Measurements from ENCODE around the gene NFATC4.
"Not testable (repeated sequence)": the region's sequence is repeated elsewhere in the genome, so short reads cannot be mapped to it uniquely, and the experiment has no call there.

The NFATC4 gene

DNA sequence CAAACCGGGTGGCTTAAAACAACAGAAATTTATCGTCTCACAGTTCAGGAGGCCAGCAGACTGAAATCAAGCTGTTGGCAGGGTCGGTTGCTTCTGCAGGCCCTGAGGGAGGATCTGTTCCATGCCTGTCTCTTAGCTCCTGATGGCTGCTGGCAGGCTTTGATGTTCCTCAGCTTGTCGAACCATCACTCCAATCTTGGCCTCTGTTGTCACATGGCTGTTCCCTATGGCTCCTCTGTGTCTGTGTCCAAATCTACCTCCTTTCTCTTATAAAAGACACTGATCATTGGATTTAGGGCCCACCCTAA, 14.0 kb downstream of the NFATC4 start:
- H3K27ac ChIP-seq, result no peak overlapping the region
- DNase-seq (ENCODE audit: low read depth, low spot score), result no peak

DNA sequence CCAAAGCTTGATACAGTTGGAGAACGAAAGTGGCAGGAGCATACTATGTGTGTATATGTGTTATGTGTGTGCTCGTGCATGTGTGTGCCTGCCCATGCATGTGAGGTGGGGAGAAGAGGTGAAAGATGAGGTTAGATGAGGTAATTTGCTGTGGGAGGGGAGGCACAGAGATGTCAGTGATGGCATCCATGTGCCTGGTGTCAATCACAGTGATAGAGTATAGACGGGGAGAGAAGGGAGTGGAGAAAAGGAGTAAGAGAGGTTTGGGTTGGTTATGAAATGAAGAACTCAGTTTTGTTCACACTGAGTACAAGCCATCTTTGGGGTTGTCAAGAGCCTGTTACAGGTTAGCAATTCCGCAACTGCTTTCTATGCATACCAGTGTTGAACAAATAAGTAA, 16.2 kb downstream of the NFATC4 start:
- no peak for DNase-seq (ENCODE audit: low read depth, low spot score)
- H3K27ac ChIP-seq, result no peak overlapping the region

DNA sequence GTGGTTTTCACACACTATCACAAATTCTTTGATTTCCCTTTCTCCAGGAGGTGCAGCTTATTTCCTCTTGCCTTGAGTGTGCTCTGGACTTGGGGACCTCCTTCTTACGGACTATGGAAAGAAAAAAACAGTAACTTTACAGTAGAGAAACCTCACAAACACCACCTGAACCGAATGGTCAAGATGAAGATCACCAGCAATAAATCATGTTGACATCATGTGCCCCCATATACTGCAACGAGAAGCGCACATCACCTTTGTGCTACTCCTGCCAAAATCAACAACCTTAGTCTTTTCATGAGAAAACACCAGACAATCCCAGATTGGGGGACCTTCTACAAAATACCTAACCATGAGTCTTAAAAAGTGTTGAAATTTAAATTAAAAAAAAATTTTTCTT, 17.5 kb downstream of the NFATC4 start:
- no peak overlapping the region for H3K27ac ChIP-seq
- no peak for DNase-seq (ENCODE audit: low read depth, low spot score)

- H3K27ac ChIP-seq, result no peak overlapping the region
- no peak for DNase-seq (ENCODE audit: low read depth, low spot score)
Observed at GRCh38 chr14:24387009-24387345, 19.0 kb downstream of the NFATC4 start.

DNA sequence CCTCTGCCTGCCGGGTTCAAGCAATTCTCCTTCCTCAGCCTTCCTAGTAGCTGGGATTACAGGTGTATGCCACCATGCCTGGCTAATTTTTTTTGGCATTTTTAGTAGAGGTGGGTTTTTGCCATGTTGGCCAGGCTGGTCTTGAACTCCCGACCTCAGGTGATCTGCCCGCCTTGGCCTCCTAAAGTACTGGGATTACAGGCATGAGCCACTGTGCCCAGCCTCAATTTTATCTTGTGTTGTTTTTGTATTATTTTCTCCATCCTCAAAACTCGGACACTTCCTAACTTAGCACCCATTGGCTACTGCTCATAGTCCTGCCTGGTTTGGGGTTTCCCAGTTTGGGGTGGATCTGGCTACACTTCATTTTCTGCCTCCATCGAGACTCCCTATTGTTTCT, 19.6 kb downstream of the NFATC4 start:
- H3K27ac ChIP-seq; DNase-seq (ENCODE audit: low read depth, low spot score): not testable (repeated sequence)

GRCh38 chr14:24388474-24389179, 20.6 kb downstream of the NFATC4 start:
- no peak overlapping the region for H3K27ac ChIP-seq
- no peak for DNase-seq (ENCODE audit: low read depth, low spot score)

DNA sequence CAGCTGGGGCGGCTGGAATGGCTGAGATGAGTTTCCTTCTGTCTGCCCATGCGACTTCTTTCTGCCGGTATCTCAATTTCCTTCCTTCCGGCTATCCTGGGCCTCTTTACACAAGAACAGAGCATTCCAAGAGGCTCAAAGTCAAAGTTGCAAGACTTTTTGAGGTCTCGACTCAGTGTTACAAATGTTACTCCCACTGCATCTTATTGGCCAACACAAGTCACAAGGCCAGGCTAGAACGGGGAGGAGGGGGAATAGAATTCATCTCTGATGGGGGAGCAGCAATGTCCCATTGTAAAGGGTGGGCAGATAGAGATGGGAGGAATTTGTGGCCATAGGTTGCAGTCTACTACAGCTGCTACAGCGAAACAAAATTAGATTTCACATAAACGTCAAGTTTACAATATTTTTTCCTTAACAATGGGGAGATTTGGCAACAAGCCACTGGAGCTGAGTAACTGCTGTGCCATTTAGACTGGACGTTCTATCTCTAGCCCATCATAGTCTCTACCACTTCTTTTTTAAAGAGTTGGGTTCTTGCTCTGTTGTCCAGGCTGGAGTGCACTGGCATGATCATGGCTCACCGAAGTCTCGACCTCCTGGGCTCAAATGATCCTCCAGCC, 21.4 kb downstream of the NFATC4 start:
- DNase-seq (ENCODE audit: low read depth, low spot score), result no peak
- no peak overlapping the region for H3K27ac ChIP-seq

DNA sequence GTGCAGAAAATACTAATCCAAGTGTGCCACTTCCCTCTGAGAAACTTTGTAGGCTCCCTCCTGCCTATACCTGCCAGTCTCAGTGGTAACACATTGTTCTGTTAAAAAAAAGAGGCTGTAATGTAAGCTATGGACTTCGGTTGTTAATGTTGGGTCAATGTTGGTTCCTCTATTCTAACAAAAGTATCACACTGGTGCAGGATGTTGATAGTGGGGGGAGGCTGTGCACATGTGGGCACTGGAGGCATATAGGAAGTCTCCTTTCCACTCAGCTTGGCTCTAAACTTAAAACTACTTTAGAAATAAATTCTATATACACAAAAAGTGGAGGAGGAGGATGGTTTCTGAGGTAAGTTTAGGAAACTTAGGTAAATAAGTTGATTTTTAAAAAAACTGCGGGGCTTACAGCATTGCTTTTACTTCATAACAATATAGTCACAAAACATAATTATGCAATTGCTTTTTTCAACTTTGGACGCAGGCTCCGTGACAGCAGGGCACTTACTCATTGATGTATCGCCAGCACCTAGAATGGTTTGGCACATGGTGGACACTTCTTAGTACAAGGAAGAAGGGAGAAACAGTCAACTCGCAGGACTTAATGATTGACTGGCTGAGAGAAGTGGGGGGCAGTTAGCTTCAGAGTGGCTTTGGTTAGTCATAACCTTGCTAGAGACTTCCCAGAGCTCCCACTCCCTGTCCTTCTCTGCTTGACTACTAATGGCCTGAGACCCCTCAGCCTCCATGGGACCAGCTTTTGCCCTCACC, 22.9 kb downstream of the NFATC4 start:
- H3K27ac ChIP-seq, result peak overlapping the region; percentile 97
- no peak for DNase-seq (ENCODE audit: low read depth, low spot score)

DNA sequence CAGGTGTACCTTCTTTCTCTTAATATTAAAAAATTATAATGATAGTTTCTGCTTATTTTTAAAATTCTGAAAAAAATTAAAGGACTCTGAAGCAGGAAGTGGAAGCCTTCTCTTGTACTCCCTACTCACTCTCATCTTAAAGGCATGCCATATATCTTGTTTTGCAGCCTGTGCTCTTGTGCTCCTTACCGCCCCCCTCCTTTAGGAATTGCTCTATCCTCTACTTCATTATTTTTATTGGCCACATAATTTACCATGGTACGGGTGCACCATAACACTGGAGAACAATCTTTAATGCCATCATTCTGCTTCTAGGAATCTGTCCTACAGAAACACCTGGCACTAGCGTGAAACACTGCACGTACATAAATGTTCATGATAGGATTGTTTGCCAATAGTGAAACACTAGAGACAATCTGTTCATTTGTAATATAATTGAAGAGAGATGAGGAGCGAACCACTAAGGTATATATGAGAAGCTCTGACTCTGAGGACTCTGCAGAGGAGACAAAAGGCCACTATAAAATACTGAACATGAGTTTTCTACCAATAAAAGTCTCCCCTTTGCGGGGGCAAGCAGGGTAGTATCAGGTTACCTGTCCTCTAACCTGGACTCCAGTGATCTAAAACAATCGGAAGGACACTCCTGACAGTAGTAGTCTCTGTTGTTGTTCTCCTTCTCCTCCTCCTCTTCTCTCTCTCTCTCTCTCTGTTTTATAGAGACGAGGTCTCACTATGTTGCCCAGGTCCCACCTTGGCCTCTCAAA, 24.5 kb downstream of the NFATC4 start:
- H3K27ac ChIP-seq, result peak overlapping the region; percentile 97
- peak; percentile 68 for DNase-seq (ENCODE audit: low read depth, low spot score)

DNA sequence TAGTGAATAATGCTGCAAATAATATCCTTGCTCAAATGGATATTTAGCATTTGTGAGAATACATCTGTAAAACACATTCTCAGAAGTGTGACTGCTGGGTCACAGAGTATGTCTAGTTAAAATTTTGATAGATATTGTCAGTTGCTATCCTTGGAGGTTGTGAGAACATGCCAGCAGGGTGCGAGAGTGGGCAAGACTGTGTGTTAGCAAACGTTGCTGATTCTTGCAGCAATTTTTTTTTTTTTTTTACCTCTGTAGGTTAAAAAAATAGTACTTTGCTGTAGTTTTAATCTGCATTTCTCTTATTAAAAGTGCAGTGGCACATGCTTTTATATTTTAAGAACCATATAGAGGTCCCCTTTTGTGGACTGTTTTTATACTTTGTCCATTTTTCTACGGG, 26.3 kb downstream of the NFATC4 start:
- peak overlapping the region; percentile 97 for H3K27ac ChIP-seq
- DNase-seq (ENCODE audit: low read depth, low spot score), result no peak

DNA sequence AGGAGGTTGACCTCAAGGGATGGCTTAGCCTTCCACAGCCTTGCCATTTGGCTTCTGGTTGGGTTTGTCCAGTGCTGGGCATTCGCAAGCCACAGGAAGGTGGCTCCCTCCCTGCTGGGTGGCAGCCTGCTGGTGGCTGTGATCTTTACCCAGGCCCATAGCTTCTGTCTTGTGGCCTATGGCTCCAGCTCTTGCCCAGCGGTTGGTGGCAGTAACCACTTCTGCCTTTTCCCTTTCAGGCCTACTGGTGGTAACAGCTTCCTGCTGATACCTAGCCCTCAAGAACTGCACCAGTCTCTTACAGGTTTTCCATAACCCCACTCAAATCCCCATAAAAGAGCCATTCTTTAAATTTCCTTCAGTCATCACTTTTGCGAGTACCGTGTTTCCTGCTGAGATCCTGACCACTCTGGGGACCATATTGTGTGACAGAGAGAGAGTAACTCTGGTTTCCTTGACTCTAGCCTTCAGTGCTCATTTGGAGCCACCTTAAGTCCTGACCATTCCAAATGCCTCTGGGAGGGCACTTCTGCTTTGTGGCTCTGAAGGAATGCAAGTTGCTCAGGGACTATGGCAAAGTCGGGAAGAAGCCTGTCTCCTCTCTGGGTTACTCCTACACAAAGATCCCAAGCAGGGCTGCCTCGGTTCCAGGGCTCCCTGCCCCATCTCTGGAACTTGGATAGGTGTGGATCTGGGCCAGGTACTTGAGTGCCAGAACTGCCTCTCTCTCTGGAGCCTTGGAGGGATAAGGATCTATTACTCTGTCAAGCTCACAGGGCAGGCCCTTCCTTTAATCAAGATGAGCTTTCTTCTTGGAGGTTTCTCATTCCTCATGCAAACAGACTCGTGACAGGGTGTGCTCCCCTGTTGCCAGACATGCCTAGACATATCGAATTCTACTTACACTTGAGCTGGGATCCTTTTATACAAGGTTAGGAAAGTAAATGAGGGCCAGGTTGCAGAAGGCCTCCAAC, 27.9 kb downstream of the NFATC4 start:
- DNase-seq (ENCODE audit: low read depth, low spot score), result peak; percentile 71
- H3K27ac ChIP-seq, result peak overlapping the region; percentile 97

DNA sequence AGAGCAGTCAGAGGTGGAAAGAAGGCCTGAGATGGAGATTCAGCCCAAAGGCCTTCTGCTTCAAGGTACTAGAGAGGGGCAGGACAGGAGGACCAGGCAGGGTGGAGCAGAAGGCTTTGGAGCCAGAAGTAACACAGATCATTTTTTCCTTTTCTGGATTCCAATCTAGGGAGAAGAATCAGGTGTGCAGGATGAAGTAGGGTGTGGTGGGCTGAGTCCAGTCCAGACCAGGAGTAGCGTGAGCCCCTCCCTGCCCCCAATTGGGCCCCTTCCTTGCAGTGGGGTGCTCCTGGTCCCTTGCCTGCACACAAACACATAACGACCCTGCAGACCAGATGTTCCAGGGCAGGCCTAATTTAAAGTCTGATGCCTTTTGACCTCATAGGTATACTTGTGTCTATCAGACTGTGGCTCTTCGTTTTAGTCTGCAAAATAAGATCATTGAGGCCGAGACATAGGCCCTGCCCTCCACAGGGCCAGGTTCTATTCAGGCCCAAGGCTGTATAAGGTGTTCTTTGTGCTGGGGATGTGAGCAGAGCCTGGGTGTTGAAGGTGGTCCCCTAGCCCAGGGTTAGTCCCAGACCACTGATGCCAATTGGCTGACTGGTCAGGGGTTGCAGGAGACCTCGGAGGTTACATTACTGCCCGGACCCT, 29.8 kb downstream of the NFATC4 start:
- H3K27ac ChIP-seq, result peak overlapping the region; percentile 97
- no peak for DNase-seq (ENCODE audit: low read depth, low spot score)

- H3K27ac ChIP-seq, result peak overlapping the region; percentile 97
- no peak for DNase-seq (ENCODE audit: low read depth, low spot score)
Observed at GRCh38 chr14:24398293-24398652, 30.3 kb downstream of the NFATC4 start.

- H3K27ac ChIP-seq, result peak within 1 kb of the TSS; percentile 97
- DNase-seq (ENCODE audit: low read depth, low spot score), result no peak
Observed at GRCh38 chr14:24398653-24399446, 30.9 kb downstream of the NFATC4 start, which contains the start of gene NYNRIN. NYNRIN (plus strand) TSS chr14:24399003; CDS start chr14:24399247, 244 bp downstream.

DNA sequence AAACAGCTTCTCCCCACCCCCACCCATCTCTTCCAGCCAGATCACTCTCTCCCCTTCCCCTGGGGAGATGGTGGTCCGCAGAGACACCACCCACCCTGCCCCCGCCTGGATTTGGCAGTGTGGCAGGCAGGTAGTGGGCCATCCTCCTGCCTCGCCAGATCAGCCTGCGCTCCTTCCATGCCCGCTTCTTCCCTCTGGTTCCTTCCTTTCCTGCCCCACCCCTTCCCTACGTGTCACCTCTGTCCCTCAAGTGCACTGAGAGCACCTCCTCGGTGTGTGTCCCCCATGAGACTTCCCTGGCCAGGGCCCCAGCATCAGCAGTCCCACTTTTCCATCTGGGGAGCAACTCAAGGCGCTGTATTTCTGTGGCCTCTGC, 31.5 kb downstream of the NFATC4 start:
- peak overlapping the region; percentile 97 for H3K27ac ChIP-seq
- no peak for DNase-seq (ENCODE audit: low read depth, low spot score)

DNA sequence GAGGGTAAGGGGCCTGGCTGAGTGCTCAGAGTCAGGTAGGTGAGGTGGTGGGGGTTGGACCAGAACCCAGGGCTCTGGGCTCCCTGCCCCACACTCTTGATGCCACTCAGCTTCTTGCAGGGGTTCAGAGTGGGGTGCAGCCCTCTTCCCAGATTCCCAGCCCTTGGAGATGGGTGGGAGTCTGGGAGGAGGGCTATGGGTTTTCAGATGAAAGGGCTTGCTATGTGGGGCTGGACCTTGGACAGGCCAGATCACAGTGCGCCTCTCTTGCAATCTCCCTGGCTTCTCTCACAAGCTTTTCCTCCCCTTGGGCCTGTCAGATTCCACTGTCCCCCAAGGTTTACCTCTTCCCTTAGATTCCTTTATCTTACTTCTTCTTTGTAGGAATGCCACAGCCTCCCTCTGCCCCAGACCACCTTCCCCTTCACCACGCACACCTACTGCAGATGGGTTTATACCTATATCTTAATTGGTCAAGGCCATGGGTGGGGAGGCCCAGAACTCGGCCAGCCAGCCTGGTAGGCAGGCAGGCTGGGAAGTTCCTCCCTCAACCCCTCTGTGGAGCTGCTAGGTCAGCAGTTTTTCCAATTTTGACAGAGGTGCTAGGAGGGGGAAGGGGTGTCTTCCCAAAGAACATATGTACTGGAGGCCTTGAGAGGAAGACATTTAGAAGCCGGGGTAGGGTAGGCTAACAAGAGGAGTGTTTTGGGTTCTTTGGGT, 32.2 kb downstream of the NFATC4 start:
- DNase-seq (ENCODE audit: low read depth, low spot score), result no peak
- no peak overlapping the region for H3K27ac ChIP-seq

DNA sequence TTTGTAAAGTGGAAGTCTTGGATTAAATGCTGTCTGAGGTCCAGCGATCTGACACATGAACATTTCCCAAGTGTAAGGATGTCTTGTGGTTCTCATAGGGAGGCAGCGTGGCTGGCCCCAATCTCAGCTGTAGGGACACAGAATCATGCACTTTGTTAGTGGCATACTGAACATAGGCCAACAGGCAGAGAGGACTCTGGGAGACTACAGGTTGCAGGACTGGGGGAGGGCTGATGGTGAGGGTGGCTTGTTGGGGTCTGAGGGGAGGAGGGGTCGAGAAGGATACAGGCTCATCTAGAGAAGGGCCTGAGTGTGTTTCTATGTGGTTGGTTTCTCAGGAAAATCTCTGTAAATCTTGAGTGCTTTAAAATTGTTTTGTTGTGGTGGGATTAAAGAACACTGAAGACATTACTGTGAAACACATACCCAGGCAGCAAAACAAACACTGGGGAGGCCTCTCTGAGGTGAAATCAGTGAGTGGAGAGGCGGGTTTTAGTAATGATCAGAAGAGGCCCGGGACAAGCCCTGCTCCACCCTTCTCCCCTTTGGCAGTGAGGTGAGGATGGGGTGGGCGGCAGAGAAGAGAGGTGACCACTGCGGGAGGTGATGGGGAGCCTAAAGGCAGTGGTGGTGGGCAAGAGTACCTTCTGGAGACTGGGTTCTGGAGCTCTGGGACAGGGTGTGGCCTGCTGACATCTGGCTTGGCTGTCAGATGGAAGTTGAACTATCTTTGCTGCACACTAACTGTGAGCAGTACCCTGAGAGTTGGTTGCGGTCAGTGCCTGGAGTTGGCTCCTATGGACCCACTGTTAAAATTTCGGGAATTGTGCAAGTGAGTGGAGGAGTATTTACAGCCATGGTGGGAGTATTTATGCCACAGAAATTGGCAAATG, 34.1 kb downstream of the NFATC4 start:
- no peak overlapping the region for H3K27ac ChIP-seq
- DNase-seq (ENCODE audit: low read depth, low spot score), result no peak

Data from epithelial cell of prostate (primary cell).